GM12872 (cell line): ENCODE measurements around the gene SPATA20.

Experiments used
- CTCF ChIP-seq: IDR thresholded peaks from 3 replicates; pipeline ENCODE4 v1.5.1; 2011; ENCODE audit warnings: low read depth, mild to moderate bottlenecking, low read length, moderate library complexity; ENCODE audit not compliant: insufficient read depth

Gene SPATA20

GRCh38 chr17:50589095-50589705, 42.2 kb downstream of the SPATA20 start:
- TF ChIP-seq CTCF, result no peak

DNA sequence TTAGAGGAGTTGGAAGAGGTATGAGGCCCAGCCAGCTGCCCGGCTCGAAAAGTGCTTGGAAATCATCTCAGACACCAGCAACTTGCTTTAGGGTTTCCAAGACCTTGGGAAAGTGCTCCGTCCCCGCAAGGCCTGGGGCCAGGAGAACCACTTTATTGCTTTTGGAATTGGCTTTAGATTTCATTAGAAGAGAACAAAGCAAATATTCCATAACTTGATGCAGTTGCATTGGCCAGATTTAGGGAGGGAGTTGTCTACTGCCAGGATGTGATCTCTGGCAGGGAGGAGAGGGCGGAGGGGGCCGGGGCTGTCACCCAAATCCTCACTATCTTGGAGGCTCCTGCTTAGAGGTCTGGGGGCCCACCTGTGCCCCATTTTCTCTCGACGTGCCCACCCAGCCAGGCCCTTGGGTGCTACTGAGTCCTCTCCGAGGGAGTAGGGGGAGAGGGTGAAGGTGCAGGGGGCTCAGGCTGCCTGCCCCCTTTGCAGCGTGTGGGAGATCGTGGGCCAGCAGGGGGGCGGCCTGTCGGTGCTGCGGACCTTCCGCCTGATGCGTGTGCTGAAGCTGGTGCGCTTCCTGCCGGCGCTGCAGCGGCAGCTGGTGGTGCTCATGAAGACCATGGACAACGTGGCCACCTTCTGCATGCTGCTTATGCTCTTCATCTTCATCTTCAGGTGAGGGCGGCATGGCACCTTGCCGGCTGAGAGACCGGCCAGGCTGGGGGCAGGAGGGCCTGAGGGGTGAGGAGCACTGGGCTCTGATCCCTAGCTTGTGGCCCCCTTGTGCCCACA, 44.2 kb downstream of the SPATA20 start:
- no peak for TF ChIP-seq CTCF

DNA sequence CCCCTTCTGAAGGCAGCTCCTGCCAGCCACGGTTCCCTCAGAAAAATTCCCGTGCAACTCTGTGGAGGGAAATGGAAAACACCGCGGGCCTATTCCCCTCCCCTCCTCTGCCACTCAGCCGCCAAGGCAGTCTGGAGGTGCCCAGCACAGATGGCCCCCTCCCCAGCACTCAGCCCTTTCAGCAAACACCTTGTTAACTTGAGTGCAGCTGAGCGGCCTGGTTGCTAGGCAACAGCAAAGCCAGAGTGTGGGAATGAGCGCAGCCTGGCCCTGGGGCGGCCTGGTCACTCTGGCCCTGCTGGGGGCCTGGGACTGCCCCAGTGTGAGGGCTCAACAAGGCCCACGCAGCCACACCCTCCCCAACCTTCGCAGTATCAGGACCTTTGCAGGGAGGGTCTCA, 46.3 kb downstream of the SPATA20 start:
- no peak for TF ChIP-seq CTCF

DNA sequence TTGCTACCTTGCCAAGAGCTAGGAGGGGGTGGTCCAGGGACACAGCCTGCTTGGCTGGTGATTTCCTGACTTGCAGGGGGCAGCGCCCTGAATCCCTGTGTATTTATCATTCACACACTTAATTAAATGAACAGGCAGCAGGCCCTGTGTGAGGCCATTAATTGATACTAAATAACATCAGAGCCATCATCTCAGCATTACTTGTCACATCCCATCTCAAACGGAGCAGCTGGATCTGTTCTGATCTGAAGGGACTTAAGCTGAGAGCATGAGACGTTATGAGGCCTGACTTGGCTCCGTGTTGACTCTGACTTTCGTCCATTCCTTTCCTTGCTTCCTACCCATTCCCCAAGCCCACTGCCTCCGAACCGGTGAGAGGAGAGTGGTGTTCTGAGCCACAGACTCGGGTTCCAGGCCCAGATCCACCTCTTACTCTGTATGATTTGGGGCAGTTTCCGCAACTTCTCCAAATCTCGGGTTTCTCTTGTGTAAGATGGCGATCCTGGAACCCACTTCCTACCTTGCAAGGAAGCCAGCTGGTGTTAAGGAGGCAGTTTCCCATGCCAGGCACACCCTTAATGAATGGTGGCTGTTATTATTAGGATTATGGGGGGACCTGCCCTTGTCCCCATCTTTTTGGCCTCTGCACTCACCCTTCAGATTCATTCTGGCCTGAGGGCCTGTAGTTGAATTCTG, 47.3 kb downstream of the SPATA20 start:
- no peak for TF ChIP-seq CTCF

GRCh38 chr17:50594892-50595291, 47.9 kb downstream of the SPATA20 start:
- no peak for TF ChIP-seq CTCF

GRCh38 chr17:50596191-50597037, 49.4 kb downstream of the SPATA20 start:
- TF ChIP-seq CTCF, result peak; percentile 40; the same call in 2 of the 3 replicates
